Ishikawa (cell line): Measurements from ENCODE around the gene ADGRD2.

Source experiments
- CEBPB ChIP-seq: IDR thresholded peaks from 2 replicates; pipeline ENCODE4 v1.6.1; 2012
- EP300 ChIP-seq: IDR thresholded peaks from 2 replicates; pipeline ENCODE4 v1.6.1; 2012; ENCODE audit warnings: borderline replicate concordance
- TAF1 ChIP-seq: IDR thresholded peaks from 2 replicates; pipeline ENCODE4 v1.6.1; 2012; ENCODE audit warnings: low read depth, mild to moderate bottlenecking

- TF ChIP-seq TAF1 (no peak), EP300 (no peak), CEBPB (no peak)
Measured at GRCh38 chr9:124493218-124493617, 43.0 kb downstream of the ADGRD2 start.
